ENCODE measurements around the gene NUSAP1.
A peak's percentile ranks its signal among the peaks of the same experiment; 100 is the strongest.

Gene NUSAP1

DNA sequence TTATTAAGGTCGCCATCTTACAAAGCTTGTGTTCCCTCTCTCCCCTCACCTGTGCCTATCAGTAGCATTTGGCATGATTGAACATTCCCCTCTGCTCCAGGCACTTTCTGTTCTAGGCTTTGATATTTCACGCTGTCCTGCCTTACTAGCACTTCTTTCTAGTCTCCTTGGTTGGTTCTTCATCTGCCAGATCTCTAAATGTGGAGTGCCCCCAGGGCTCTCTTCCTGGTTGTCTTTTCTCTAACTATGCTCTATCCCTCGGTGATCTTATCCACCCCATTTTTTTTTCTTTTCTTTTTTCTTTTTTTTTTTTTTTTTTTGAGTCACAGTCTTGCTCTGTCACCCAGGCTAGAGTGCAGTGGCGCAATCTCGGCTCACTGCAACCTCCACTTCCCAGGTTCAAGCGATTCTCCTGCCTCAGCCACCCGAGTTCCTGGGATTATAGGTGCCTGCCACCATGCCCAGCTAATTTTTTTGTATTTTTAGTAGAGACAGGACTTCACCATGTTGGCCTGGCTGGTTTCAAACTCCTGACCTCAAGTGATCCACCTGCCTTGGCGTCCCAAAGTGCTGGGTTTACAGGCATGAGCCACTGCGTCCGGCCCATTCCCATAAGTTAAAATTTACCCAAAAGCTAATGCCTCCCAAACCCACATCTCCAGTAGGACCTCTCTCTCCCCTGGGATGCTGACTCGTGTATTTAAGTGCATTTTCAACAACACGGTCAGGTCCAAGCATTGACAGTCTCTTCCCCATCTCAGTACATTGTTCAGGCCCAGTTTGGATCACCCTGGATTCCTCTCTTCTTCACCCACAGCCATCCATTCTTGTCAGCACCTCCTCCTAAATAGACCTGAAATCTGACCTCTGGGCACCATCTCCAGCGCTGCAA is 5.2 kb downstream of the NUSAP1 start:
- Histone ChIP-seq H4K20me1 (ENCODE audit: insufficient read depth, low read length) (no peaks in the 10 kb centered on the region), H2AFZ (ENCODE audit: low read length) (no peak overlapping the region), H3K9ac (ENCODE audit: low read length) (no peak overlapping the region), H3K4me3 (ENCODE audit: low read depth, low read length, poor library complexity, severe bottlenecking) (no peak overlapping the region), H3K9me2 (ENCODE audit: low read depth, low read length) (no peaks in the 10 kb centered on the region), H3K9me3 (ENCODE audit: low read length) (no peaks in the 10 kb centered on the region), H3K36me3 (ENCODE audit: insufficient read depth, low read length) (peaks cover 81% of the 10 kb centered on the region), H3K79me2 (ENCODE audit: insufficient read depth, low read length) (peaks cover 84% of the 10 kb centered on the region), H3K27me3 (ENCODE audit: insufficient read depth, low read length) (no peaks in the 10 kb centered on the region), H3F3A (ENCODE audit: insufficient read depth, low read length) (no peaks in the 10 kb centered on the region), H3K4me1 (ENCODE audit: insufficient read depth, low read length, severe bottlenecking) (peaks cover 39% of the 10 kb centered on the region), H3K27ac (ENCODE audit: low read depth, low read length, poor library complexity, severe bottlenecking) (peak overlapping the region; percentile 20), H3K4me2 (ENCODE audit: low read length) (peak overlapping the region; percentile 34)
- no peak for TF ChIP-seq EZH2 (IDR thresholded peaks at IDR 0.05; ENCODE audit: borderline replicate concordance, low read length)
- TF ChIP-seq, protein P1, sequence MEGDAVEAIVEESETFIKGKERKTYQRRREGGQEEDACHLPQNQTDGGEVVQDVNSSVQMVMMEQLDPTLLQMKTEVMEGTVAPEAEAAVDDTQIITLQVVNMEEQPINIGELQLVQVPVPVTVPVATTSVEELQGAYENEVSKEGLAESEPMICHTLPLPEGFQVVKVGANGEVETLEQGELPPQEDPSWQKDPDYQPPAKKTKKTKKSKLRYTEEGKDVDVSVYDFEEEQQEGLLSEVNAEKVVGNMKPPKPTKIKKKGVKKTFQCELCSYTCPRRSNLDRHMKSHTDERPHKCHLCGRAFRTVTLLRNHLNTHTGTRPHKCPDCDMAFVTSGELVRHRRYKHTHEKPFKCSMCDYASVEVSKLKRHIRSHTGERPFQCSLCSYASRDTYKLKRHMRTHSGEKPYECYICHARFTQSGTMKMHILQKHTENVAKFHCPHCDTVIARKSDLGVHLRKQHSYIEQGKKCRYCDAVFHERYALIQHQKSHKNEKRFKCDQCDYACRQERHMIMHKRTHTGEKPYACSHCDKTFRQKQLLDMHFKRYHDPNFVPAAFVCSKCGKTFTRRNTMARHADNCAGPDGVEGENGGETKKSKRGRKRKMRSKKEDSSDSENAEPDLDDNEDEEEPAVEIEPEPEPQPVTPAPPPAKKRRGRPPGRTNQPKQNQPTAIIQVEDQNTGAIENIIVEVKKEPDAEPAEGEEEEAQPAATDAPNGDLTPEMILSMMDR (IDR thresholded peaks at IDR 0.05; ENCODE audit: low read length), result no peak

DNA sequence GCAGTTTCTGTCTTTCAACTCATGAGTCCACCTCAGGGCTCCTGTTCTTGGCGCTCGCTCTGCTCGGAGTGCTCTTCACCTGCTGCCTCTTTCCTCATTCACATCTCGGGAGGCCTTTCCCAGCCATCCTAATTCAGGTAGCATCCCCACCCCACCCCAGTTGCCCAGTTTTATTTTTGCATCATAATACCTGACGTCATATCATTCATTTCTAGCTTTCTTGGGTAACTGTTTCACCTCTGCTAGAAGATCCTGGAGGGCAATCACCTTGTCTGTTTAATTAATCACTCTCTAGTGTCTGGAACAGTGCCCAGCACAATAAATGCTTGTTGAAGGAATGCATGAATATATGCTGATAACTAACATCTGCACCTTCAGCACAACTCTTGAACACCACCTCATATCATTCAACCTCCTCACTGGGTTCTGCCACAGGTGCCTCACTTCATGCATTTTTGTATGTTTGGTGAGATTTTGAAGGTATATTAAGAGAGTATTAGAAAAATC is 7.6 kb downstream of the NUSAP1 start:
- Histone ChIP-seq H3K4me2 (ENCODE audit: low read length) (no peak overlapping the region), H3K36me3 (ENCODE audit: insufficient read depth, low read length) (peaks cover 89% of the 10 kb centered on the region), H4K20me1 (ENCODE audit: insufficient read depth, low read length) (no peaks in the 10 kb centered on the region), H3K4me1 (ENCODE audit: insufficient read depth, low read length, severe bottlenecking) (peaks cover 31% of the 10 kb centered on the region), H3F3A (ENCODE audit: insufficient read depth, low read length) (no peaks in the 10 kb centered on the region), H3K4me3 (ENCODE audit: low read depth, low read length, poor library complexity, severe bottlenecking) (no peak overlapping the region), H3K27ac (ENCODE audit: low read depth, low read length, poor library complexity, severe bottlenecking) (no peak overlapping the region), H3K79me2 (ENCODE audit: insufficient read depth, low read length) (peaks cover 61% of the 10 kb centered on the region), H3K9me2 (ENCODE audit: low read depth, low read length) (no peaks in the 10 kb centered on the region), H2AFZ (ENCODE audit: low read length) (no peak overlapping the region), H3K9me3 (ENCODE audit: low read length) (no peaks in the 10 kb centered on the region), H3K27me3 (ENCODE audit: insufficient read depth, low read length) (no peaks in the 10 kb centered on the region), H3K9ac (ENCODE audit: low read length) (no peak overlapping the region)
- TF ChIP-seq EZH2 (IDR thresholded peaks at IDR 0.05; ENCODE audit: borderline replicate concordance, low read length), result no peak
- TF ChIP-seq, protein P1 (IDR thresholded peaks at IDR 0.05; ENCODE audit: low read length), result no peak

DNA sequence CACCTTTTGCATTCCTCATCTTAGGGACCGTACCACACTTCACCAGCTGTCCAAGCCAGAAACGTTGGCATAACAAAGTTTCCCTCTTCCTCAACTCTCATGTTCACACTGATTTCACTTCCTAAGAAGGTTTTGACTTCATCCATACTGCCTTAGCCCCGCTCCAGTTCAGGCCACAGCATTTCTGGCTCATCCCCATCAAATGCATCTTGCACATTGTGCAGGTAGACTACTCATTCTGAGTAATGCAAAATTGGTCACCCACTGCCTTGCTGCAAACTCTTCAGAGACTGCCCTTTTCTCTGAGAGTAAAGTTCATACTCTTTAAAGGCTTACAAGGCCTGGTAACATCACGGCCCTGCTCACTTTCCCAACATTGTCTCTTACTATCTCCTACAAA is 8.8 kb downstream of the NUSAP1 start:
- no peak overlapping the region for H3K27ac ChIP-seq (ENCODE audit: low read depth, low read length, poor library complexity, severe bottlenecking)
- peaks cover 48% of the 10 kb centered on the region for H3K79me2 ChIP-seq (ENCODE audit: insufficient read depth, low read length)
- no peak overlapping the region for H2AFZ ChIP-seq (ENCODE audit: low read length)
- H4K20me1 ChIP-seq (ENCODE audit: insufficient read depth, low read length), result no peaks in the 10 kb centered on the region
- no peaks in the 10 kb centered on the region for H3K9me2 ChIP-seq (ENCODE audit: low read depth, low read length)
- H3K9ac ChIP-seq (ENCODE audit: low read length), result no peak overlapping the region
- no peaks in the 10 kb centered on the region for H3K9me3 ChIP-seq (ENCODE audit: low read length)
- peaks cover 98% of the 10 kb centered on the region for H3K36me3 ChIP-seq (ENCODE audit: insufficient read depth, low read length)
- no peak overlapping the region for H3K4me2 ChIP-seq (ENCODE audit: low read length)
- no peak overlapping the region for H3K4me3 ChIP-seq (ENCODE audit: low read depth, low read length, poor library complexity, severe bottlenecking)
- TF ChIP-seq, protein P1 (IDR thresholded peaks at IDR 0.05; ENCODE audit: low read length), result no peak
- no peak for TF ChIP-seq EZH2 (IDR thresholded peaks at IDR 0.05; ENCODE audit: borderline replicate concordance, low read length)
- no peaks in the 10 kb centered on the region for H3F3A ChIP-seq (ENCODE audit: insufficient read depth, low read length)
- peaks cover 24% of the 10 kb centered on the region for H3K4me1 ChIP-seq (ENCODE audit: insufficient read depth, low read length, severe bottlenecking)
- H3K27me3 ChIP-seq (ENCODE audit: insufficient read depth, low read length), result no peaks in the 10 kb centered on the region
